ENCODE results near the gene TANGO2. TPM values are rescaled to one million over a fixed set of nuclear protein-coding genes. Genes with fewer than 3 reads are reported as not detected.

Gene TANGO2
- total and polyA plus RNA-seq, 10 of the 15 experiments (the other 5 are each of a cell fraction or from before 2014, with no cell fraction given), result 4.0 to 24.8 (median 20.9) TPM

GRCh38 chr22:19991645-19992451 lies 29.1 kb upstream of the TANGO2 start (continued):
- TF ChIP-seq ZBTB4 (CRISPR knock-in tag; IDR thresholded peaks at IDR 0.05), result no peak
- no peak for TF ChIP-seq NFYB (IDR thresholded peaks at IDR 0.05; ENCODE audit: insufficient read depth, low read depth, low read length)
- no peak for TF ChIP-seq RBBP5 (conservative IDR thresholded peaks at IDR 0.05)
- TF ChIP-seq CBFB (IDR thresholded peaks at IDR 0.05; ENCODE audit: low read depth), result no peak

DNA sequence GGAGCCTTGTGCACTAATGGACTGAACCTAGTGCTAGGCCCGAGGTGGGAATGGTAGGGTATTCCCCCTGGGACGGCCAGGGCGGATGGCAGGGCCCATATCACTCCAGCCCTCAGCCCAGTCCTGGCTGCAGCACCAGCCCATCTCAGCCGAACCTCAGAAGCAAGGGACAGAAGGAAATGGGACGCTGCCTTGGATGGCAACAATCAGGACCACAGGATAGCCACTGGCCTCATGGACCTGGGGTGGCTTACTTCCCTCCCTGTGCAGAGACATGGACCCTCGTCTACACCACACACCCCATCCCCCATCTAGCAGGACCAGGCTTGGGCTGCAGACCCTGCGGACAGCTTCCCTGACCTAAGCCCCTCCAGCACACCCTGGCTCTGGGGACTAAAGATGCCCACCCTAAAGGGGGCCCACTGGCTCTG lies 28.4 kb upstream of the TANGO2 start:
- in situ Hi-C loops (cut with MboI), result no loop called here
- no peaks in the 10 kb centered on the region; a peak in 3 of 4 replicates for H3K27me3 ChIP-seq (replicated peaks in 1 of 2; ENCODE audit: control insufficient read depth in 2 of 2, insufficient read depth in 2 of 2, low read length in 1 of 2)
- BruUV-seq (replicated peaks), result no TSS peak
- H3K79me2 ChIP-seq (ENCODE audit: control insufficient read depth, insufficient read depth, low read length), result no peaks in the 10 kb centered on the region
- 9% methylated on average over 7 of the region's 7 CpGs for WGBS (ENCODE audit: insufficient coverage, insufficient replicate concordance, low lambda C conversion rate, missing lambda C conversion rate)
- ChIA-PET SMC1A (ENCODE audit: uncharacterized antibody, unreplicated experiment) (no interaction called here), RAD21 (ENCODE audit: unreplicated experiment) (no interaction called here), POLR2A (no interaction called here), CTCF (no interaction called here)
- intact Hi-C loops (cut with micrococcal nuclease; ENCODE audit: unreplicated experiment), result no loop called here
- no peaks in the 10 kb centered on the region for H3K9me3 ChIP-seq (replicated peaks; ENCODE audit: control insufficient read depth, insufficient read depth, low read length)
- no peak overlapping the region for H3K4me2 ChIP-seq (ENCODE audit: control insufficient read depth, insufficient read depth)
- no peaks in the 10 kb centered on the region for H3K36me3 ChIP-seq (ENCODE audit: control insufficient read depth in 2 of 2, insufficient read depth in 2 of 2, low read length in 1 of 2)
- DNase-seq (ENCODE audit: low read depth, low spot score) (no peak), ATAC-seq (no peak), FAIRE-seq (no peak)
- H2AFZ ChIP-seq (ENCODE audit: control insufficient read depth, low read depth, low read length), result no peak overlapping the region
- H4K20me1 ChIP-seq (ENCODE audit: control insufficient read depth, insufficient read depth), result no peaks in the 10 kb centered on the region
- no peak overlapping the region for H3K9ac ChIP-seq (ENCODE audit: control insufficient read depth, insufficient read depth, low read length)
- no peak overlapping the region for H3K4me3 ChIP-seq
- no peak overlapping the region for H3K27ac ChIP-seq (ENCODE audit: control insufficient read depth, insufficient read depth)
- TF ChIP-seq NR2C2 (IDR thresholded peaks at IDR 0.05; ENCODE audit: borderline replicate concordance, control insufficient read depth, insufficient read length, low read depth) (no peak), BACH1 (IDR thresholded peaks at IDR 0.05; ENCODE audit: borderline replicate concordance) (no peak)
- TF ChIP-seq, protein P1, sequence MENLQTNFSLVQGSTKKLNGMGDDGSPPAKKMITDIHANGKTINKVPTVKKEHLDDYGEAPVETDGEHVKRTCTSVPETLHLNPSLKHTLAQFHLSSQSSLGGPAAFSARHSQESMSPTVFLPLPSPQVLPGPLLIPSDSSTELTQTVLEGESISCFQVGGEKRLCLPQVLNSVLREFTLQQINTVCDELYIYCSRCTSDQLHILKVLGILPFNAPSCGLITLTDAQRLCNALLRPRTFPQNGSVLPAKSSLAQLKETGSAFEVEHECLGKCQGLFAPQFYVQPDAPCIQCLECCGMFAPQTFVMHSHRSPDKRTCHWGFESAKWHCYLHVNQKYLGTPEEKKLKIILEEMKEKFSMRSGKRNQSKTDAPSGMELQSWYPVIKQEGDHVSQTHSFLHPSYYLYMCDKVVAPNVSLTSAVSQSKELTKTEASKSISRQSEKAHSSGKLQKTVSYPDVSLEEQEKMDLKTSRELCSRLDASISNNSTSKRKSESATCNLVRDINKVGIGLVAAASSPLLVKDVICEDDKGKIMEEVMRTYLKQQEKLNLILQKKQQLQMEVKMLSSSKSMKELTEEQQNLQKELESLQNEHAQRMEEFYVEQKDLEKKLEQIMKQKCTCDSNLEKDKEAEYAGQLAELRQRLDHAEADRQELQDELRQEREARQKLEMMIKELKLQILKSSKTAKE (IDR thresholded peaks at IDR 0.05; ENCODE audit: low read depth, poor library complexity, severe bottlenecking), result no peak
- no peaks in the 10 kb centered on the region for H3K4me1 ChIP-seq (ENCODE audit: control insufficient read depth, insufficient read depth, low read length)
